ENCODE data around the gene HIF1AN. TPM values are rescaled to one million over a fixed set of nuclear protein-coding genes. Genes with fewer than 3 reads are reported as not detected.

The HIF1AN gene
- total RNA-seq, 1 experiment from 2014 or later, result 9.8 TPM

GRCh38 chr10:100520811-100521210, 14.9 kb upstream of the HIF1AN start:
- DNase-seq (ENCODE audit: low read depth), result peak; percentile 67

- no peak for DNase-seq (ENCODE audit: low read depth)
Measured at GRCh38 chr10:100522107-100522801, 13.5 kb upstream of the HIF1AN start.

- DNase-seq (ENCODE audit: low read depth), result no peak
Measured at GRCh38 chr10:100522945-100523344, 12.8 kb upstream of the HIF1AN start.

GRCh38 chr10:100524206-100524605, 11.5 kb upstream of the HIF1AN start:
- no peak for DNase-seq (ENCODE audit: low read depth)

GRCh38 chr10:100524638-100525037, 11.1 kb upstream of the HIF1AN start:
- no peak for DNase-seq (ENCODE audit: low read depth)

- DNase-seq (ENCODE audit: low read depth), result peak; percentile 12
Measured at GRCh38 chr10:100528123-100528886, 7.4 kb upstream of the HIF1AN start.

- no peak for DNase-seq (ENCODE audit: low read depth)
Measured at GRCh38 chr10:100528921-100529474, 6.7 kb upstream of the HIF1AN start.

GRCh38 chr10:100529475-100530298, 6.1 kb upstream of the HIF1AN start, which contains the start of gene NDUFB8:
Gene NDUFB8, minus strand, starts transcription at chr10:100529871. Its CDS starts 20 bp downstream, at chr10:100529851.
- DNase-seq (ENCODE audit: low read depth), result peak; percentile 76

- DNase-seq (ENCODE audit: low read depth), result peak; percentile 12
Measured at GRCh38 chr10:100531761-100532160, 4.0 kb upstream of the HIF1AN start.

- no peak for DNase-seq (ENCODE audit: low read depth)
Measured at GRCh38 chr10:100534726-100535125, 1.0 kb upstream of the HIF1AN start.

- DNase-seq (ENCODE audit: low read depth), result no peak
Measured at GRCh38 chr10:100535338-100535714, 417 bp upstream of the HIF1AN start.

- no peak for DNase-seq (ENCODE audit: low read depth)
Measured at GRCh38 chr10:100537475-100537874, 1.7 kb downstream of the HIF1AN start.

- no peak for DNase-seq (ENCODE audit: low read depth)
Measured at GRCh38 chr10:100544950-100545349, 9.2 kb downstream of the HIF1AN start.

GRCh38 chr10:100551196-100551595, 15.5 kb downstream of the HIF1AN start:
- DNase-seq (ENCODE audit: low read depth), result no peak

- DNase-seq (ENCODE audit: low read depth), result no peak
Measured at GRCh38 chr10:100551738-100552137, 16.0 kb downstream of the HIF1AN start.

GRCh38 chr10:100553929-100554328, 18.2 kb downstream of the HIF1AN start:
- no peak for DNase-seq (ENCODE audit: low read depth)

GRCh38 chr10:100554902-100555301, 19.2 kb downstream of the HIF1AN start:
- DNase-seq (ENCODE audit: low read depth), result no peak

- DNase-seq (ENCODE audit: low read depth), result no peak
Measured at GRCh38 chr10:100560248-100560647, 24.5 kb downstream of the HIF1AN start.

GRCh38 chr10:100561005-100561404, 25.3 kb downstream of the HIF1AN start:
- no peak for DNase-seq (ENCODE audit: low read depth)

GRCh38 chr10:100562008-100562672, 26.4 kb downstream of the HIF1AN start:
- no peak for DNase-seq (ENCODE audit: low read depth)

Data from HT1080 (cell line).